GM19025 (cell line): ENCODE measurements around the gene EXOC6B.

ENCODE experiments used
- ATAC-seq: cut with Tn5 transposase; IDR thresholded peaks from one replicate; pipeline ENCODE4 v1.9.1; 2021; ENCODE audit warnings: mild to moderate bottlenecking, low read depth, moderate library complexity; ENCODE audit not compliant: unreplicated experiment

The EXOC6B gene

DNA sequence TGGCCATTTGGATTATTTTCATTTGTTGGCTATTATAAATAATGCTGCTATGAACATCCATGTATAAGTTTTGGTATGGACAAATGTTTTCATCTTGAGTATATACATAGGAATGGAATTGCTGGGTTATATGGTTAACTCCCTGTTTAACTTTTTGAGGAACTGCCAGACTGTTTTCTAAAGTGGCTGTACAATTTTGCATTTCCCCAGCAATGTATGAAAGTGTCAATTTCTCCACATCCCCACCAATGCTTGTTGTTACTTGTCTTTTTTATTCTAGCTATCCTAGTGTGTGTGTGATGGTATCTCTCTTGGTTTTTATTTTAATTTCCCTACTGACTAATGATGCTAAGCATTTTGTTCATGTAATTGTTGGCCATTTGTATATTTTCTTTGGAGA is 587.5 kb downstream of the EXOC6B start:
- no peak for ATAC-seq

DNA sequence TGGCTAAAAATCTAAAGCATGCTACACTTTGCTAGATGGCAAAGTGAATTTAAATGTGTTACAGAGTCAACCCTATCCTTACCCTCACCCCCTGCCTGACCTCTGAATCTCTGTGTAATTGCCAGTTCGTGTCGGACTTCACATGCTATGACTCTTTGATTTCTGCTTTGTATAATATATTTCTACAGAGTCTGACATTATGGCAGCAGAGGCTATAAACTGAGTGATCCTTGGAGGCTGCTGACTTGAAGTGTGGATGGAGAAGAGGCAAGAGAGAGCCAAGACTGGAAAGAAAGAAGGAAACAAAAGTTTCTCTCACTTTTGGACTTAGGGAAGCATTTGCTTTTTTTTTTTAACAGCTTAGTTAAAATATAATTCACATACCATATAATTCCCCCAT is 588.3 kb downstream of the EXOC6B start:
- ATAC-seq: no peak

DNA sequence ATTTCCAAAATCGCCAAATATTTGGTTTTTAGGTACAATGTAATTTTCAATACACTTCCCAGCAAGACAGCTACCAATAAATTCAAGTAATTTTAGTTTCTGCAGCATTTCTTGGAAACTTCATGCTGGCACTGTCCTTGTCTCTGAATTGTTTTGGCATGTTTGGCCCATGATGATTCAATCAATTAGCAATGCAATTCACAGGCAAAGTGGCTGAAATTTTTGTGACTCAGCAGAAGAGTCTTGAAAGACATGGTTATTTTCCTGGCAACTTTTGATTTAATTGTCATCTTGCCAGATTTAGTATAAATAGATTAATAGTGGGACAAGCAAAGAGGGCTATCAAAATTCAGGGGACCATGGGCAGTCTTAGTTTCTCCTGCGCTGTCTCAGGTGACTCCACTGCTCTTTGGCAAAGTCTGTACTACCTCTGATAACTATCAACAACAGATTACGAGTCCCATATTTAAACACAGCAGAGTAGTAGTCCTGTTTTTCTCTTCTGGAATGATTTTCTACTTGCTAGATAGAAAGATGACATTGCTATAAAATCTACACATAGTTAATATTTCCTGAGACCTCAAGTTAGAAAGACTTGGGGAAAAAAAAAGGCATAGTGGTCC is 589.3 kb downstream of the EXOC6B start:
- ATAC-seq: no peak

DNA sequence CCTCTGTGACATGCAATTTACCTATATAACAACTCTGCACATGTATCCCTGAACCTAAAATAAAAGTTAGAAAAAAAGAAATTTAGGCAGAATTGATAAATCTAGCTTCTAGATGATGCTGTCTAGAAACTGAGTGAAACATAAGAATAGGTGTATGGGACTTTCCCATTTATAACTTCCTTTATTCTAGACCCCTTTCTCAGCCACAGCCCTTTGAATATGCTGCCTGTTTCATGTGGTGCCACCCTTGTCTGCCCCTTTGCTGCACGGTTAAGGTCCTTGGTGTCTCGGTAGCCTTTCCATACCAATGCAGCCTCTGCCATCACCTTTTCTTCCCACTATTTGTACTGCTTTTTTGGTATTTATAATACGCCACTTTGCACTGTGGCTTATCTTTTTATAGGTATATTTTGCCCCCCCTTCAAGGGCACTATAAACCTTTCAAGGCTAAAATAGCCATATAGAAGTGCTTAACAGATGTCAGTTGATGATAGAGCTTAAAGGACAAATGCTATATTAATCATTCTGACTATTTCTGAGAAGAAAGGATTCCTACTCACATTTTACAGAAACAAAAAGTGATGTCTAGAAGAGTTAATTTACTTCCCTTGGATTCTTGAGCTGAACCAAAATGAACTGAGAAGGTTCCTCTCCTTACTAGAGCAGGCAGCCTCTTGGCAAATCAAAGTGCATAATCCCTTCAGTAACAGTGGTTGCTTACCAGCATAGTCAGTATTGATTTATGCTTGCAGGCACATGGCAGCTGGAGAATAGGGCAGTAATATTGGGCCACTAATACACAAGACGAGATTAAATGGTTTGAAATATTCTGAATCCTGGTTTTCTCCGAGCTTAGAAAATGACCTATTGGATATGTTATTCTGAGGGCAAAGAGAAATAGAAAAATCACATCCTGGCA is 590.1 kb downstream of the EXOC6B start:
- no peak for ATAC-seq

DNA sequence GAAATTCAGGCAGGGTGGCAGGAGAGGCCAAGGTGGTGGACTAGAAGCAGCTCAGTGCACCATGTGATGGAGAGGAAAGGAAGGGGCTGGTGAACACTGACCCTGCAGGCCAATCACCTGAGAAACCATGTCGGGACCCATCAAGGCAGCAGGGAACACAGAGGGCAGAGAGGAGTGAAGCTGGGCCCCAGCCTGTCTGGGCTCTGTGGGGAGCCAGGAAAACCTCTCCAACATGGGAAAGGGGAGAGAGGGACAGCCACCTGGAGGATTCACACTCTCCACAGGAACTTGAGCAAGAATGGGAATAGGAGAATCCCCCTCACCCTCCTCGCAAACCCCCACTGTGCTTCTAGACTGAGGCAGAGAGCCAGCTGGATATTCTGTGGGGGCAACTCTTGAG is 592.6 kb downstream of the EXOC6B start:
- no peak for ATAC-seq

DNA sequence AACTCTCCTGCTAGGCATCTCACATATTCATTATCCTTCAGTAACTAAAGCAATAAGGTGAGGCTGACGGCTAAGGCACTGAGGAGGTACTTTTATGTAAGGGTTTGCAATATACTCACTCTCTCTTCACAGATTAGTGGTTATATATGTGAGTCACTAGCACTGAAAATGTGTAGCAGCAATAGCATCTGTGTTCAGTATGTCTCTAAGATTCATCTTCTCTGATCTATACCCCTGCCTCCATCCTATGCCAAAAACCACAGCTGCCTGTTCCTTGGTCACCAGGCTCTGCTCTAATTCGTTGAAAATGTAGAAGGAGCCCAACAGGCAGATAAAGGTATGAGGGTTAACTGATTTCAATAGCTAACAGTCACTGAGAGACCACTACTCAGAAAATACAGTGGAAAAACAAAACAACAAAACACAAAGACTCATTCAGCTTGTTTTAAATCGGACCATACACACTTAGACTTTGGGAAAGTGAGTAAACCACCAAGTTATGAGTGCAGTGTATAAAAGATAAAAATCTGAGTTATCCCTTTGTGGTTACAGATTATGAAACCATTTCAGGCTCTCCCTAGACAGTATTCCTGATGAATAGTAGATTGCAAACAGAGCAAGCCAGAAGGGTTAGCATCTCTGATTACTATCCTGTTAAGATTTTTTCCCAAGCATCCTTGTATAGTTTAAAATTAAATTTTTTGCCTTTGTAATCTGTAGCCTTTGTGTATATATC is 602.8 kb downstream of the EXOC6B start:
- ATAC-seq: no peak

DNA sequence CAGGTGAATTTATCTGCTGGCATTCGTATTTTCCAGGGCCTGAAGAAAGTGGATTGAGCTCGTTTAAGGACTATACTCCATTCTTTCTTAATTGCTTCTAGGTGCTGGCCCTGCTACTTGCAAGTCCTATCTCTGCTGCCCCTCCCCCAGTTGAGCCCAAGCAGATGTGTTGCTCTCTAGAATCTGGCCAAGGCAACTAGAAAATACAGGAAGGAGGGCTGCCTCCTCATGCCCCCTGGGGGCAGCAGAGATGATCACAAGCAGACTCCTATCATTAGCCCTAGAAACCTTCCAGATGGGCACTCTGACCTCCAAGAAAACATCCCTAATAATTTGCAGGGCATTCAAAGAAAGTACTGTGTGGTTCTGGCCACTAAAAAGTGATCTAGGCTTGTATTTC is 605.7 kb downstream of the EXOC6B start:
- ATAC-seq: no peak

DNA sequence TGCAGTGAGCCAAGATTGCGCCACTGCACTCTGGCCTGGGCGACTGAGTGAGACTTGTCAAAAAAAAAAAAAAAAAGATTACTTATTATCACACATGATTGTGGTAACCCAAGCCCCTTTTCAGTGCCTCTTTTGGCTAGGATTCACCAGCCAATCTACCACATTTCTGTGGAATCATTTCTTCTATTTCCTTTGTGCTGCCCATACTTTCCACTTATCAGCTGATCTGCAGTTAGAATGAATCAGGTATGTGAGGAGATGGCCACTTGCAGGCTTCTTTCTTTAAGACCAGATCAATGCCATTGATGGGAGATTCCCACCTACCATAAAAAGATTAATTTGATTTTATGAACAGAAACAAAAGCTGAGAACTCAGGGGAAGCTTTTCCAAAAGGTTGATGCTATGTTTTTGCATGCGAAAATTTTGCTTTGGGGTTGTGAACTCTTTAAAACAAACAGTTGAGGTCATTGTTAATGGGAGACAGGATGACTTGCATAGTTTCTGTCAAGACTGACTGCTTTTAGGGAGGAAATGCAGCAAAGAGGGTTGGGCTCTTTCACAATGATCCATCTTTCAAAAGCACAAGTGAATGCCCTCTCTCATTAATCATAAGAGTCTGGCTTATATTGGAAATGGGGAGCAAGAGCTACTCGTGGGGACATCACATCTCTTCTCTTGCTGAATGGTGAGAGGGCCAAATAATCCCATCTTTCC is 611.2 kb downstream of the EXOC6B start:
- no peak for ATAC-seq

DNA sequence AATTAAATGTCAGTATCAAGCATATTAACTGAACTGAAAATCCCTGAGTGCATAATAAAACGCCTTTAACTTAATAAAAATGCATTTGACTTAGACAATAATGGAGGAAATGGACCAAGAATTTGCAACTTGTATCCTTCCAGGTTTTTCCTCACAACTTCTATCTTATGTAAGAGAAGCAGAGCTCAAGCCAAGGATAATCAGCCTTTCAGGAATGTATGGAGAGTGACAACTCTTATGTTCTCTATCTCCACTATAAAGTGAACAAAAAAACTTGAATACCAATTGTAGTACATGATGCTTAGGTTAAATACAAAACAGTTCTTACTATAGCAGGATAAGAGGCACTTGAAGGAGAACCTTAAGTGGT is 613.4 kb downstream of the EXOC6B start:
- ATAC-seq: no peak

DNA sequence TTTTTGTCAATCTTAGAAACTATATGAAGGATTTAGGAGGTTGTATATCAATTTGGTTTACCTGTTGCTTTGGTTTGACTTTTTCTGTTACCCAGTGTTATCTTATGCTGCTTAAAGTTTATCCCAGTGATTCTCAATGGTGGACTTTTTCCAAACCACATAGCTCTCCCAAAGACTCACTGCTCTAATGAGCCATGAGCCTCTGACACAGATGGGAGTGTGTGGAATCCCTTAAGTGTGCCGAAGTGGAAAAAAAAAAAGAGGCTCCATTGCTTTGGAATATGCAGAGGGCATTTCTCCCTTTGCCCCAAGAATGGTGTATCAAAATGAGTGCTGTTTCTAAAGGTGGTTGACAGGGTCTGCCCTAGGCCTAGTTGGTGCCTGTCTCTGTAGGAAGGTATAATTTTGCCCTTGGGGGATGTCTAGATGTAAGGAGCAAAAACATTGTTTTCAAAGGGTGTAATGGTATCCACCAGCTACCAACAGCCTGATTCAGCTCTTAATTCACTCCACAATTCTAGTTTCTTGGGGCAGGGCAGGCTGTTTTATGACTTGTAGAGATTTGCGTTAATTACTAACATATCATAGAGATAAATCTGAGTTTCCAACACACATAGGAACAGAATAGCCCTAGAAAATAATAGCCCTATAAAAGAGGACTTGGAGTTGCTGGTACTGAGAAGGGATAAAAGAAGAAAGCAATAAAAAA is 613.9 kb downstream of the EXOC6B start:
- ATAC-seq: no peak

DNA sequence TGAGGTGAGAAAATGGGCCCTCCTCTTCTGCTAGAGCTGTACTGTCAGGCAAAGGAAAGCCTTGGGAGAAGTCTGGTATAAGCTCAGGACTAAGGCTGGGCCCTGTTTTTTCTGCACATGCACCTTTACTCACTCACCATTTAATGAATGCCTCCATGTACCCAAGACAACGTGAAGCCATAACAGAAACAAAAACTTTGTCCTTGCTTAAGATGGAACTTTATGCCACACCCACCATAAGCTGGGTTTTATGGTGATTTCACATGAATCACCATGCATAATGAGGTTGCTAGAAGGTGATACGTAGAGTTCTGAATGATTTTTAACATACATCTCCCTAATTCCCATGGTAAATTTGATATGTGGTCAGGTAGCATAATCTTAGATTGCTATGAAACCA is 614.5 kb downstream of the EXOC6B start:
- no peak for ATAC-seq

DNA sequence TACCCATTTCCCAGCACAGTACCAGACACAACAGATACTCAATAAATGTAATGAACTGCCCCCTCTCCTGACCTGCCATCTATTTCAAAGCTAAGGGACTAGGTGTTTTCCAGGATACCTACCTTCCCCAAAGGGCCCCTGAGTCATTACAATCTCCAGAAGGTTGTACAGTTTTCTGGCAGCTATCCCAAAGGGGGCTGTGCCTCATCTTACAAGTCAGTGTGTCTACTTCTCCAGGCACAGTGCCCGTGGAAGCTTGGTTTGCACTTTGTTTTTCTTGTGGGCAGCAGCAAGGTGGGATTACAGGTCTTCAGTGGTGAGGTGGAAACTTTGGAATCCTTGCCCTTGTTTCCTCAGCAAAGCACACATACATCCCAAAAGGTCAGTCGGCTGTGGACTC is 615.4 kb downstream of the EXOC6B start:
- ATAC-seq: no peak

DNA sequence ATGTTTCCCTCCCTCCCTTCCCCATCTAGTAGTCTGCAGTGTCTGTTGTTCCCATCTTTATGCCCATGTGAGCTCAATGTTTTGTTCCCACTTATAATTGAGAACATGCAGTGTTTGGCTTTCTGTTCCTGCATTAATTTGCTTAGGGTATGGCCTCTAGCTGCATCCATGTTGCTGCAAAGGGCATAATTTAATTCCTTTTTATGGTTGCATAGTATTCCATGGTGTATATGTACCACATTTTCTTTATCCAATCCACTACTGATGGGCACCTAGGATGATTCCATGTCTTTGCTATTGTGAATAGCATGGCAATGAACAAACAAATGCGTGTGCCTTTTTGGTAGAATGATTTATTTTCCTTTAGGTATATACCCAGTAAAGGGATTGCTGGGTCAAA is 617.6 kb downstream of the EXOC6B start:
- ATAC-seq: no peak

DNA sequence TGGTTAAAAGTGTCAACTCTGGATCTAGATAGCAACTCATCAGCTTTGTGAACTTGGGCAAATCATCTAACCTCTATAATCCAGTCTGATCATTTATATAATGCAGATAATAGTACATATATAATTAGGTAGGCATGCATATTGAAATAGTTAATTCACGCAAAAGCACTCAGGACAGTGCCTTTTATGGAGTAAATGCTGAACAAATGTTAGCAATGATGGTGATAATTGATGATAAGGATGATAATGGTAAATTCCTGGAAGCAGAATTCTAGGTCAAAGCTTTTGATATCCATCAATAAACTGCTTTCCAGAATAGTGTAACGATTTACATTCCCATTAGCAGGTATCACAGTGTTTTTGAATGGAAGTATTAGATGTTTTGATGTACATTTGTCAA is 618.5 kb downstream of the EXOC6B start:
- no peak for ATAC-seq

DNA sequence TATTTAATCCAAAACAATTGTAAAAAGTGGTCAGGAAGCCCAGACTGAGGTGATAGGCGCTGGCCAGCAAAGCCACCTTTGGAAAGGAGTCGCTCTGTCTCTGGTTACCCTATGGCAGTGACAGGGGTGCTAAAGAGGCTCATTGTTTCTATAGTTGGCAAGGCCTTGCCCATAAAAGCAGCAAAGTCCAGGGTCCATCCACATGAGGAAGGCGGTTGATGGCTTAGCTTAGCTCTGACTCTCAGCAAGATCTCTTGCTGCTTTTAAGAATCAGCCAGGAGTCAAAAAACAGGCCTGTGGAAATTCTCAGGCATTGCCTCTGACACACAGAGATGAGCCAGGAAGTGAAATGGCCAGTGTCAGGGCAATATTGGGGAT is 620.3 kb downstream of the EXOC6B start:
- no peak for ATAC-seq

DNA sequence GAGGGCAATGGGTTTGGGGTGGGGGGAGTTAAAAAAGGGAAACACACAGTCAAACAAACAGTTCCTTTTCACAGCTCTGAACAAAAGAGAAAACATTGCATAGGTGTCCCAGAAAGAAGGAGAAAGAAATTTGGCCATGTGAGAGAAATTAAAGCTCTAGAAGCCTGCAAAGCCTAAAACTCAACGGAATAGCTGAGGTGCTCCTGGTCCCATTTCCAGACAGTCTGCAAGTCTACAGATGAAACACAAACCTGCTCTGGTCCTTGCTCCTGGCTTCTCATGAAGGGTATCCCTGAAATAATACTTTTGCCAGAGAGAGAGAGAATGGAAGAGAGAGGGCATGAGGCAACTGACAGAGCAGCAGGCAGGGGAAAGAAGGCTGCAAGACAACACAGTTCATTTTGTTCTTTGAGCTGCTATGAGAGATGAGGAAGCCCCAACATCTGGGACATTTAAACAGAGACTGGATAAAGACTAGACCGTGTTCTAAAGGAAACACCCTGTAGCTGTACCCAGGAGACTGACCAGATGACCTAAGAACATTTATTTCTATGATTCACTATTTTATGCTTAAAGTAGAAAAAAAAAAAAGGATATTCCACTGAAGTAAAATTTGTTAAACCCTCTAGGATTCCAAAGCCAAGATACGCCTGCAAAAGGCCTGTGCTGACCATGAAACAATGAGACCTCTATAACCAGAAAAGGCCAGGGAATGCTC is 620.9 kb downstream of the EXOC6B start:
- ATAC-seq: no peak

DNA sequence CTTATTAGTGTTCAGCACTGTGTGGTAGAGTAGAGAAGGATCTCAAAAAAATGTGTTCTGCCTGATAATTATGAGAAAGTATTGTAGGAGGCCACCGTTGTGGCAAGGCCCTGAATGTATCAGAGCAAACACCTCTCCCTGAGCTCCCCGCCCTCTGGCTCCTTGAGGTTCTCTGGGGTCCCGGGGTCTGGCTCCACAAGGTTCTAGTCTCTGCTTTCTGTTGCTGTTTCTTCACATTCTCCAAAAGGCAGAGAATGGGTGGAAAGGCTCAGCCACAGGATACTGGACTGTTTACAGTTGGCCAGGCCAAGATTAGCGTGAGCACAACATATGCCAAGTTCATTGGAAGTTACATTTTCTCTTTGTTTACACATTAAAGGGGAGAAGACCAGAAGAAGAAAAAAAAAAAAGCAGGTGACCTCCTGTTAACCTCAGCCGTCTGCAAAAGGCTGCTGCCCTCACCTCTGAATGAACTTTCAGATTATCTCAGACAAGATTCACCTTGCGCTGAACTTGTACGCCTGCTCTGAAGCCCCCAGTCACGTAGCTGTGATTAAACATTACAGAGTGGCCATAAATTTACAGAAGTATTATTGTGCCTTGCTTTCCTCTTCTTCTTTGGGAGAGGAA is 621.6 kb downstream of the EXOC6B start:
- ATAC-seq: no peak

DNA sequence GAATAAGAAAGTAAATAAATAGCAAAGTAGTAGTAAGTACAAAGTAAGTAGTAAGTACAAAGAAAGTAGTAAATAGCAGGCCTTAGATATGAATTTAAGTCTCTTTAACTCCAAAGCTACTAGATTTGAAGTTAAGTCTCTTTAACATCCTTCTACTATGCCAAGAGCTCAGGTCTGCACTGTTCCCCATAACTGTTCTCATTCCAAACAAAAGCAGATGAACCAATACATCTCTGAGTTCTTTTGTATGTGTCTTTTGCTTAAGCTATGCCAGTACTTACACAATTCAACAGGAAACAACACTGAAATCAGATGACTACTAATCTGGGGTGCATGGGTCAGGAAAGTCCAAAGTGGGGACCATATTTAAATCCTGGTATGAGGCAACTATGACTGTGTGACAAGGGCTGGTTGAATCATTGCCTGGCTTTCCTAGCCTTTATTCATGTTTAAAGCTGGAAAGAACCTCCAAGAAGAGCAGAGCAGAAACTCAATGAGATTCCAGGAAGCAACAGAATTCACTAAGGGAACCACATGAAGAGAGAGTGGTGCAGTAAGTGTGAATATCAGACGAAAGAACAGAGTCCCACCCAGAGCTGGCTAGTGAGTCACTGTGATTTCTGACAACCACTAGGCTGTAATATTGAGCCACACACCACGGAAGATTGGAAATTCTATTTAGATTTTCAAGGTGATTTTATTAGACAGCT is 627.1 kb downstream of the EXOC6B start:
- ATAC-seq: no peak

DNA sequence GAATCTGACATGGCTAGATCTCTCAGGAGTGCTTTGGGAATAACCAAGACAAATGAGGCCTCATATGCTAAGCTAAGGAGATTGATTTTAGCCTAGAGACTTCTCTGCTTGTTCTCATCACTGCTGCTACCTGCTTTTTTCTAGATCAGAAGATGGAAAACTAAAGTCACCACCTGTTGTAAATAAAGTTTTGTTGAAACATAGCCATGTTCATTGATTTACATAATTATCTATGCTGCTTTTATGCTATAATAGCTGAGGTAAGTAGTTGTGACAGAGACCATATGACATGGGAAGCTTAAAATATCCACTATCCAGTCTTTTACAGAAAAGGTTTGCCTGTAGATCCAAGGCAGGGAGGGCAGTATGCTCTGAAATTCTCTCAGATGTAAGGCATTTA is 632.1 kb downstream of the EXOC6B start:
- no peak for ATAC-seq
